Kidney glomerular epithelial cell (primary cell): Measurements from ENCODE around the gene GARS1.
"Not testable (repeated sequence)": the region's sequence is repeated elsewhere in the genome, so short reads cannot be mapped to it uniquely, and the experiment has no call there.

Experiments
- DNase-seq: peaks from one replicate; lab custom pipeline; 2025; lab: John Stamatoyannopoulos, UW

The GARS1 gene

DNA sequence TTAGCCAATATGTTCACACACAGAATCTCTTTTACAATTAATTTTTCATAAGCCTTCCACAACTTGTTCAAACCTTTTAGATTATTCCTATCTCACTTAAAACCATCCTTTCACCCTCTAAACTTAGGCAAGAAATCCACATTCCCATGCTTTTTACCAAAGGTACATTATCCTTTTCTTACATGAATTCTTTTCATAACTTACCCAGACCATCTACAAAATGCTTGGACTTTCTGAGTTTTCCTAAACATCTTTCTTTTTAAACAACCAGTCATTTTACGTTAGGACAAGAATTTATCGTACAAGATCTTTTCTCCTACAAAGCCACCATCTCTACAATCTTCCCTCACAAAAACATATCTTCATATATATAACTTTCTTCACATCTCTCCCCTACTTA, 18.8 kb upstream of the GARS1 start:
- DNase-seq = no peak

DNA sequence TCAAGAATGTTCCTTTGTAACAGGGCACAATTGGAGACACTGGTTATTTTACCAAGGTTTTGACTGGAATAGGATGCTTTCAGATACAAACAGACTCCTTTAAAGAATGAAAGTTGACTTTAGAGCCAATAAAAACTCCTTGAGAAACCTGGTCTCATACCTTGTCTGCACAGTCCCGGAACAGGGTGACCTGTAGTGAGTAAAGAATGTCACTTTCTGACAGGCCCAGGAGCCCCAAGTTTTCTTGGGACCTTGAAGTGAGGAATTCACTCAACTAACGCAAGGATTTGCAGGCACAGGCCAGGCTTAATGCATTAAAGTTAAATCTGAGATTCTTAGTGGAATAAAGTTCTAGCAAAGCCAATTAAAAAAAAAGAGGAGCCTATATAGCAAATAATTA, 11.5 kb upstream of the GARS1 start:
- no peak for DNase-seq

DNA sequence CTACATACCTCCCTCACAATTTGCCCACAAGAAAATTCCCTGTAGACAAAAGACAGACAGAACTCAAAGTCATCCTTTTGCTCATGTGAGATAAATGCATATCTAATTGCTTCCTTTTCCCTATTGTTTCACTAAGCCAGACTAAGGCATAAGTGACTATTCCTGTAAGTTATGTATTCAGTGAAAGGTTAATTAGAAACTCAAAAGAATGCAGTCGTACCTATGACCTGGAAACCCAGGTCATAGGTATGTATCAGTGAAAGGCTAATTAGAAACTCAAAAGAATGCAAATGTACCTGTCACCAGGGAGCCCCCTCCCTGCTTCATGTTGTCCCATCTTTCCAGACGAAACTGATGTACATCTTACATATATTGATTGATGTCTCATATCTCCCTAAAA, 10.3 kb upstream of the GARS1 start:
- no peak for DNase-seq

DNA sequence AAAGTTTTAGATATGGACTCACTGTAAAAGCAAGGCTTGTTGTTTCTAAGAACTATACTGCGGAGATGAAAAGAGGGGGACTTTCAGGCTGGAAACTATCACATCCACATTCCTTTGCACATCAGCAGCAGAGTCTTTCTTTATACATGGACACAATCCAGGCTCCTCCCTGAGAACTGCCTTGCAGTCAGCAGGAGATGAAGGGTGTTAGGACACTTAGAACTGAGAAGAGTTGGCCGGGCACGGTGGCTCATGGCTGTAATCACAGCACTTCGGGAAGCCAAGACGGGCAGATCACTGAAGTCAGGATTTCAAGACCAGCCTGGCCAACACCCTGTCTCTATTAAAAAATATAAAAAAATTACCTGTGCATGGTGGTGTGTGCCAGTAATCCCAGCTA, 9.7 kb upstream of the GARS1 start:
- DNase-seq = no peak

DNA sequence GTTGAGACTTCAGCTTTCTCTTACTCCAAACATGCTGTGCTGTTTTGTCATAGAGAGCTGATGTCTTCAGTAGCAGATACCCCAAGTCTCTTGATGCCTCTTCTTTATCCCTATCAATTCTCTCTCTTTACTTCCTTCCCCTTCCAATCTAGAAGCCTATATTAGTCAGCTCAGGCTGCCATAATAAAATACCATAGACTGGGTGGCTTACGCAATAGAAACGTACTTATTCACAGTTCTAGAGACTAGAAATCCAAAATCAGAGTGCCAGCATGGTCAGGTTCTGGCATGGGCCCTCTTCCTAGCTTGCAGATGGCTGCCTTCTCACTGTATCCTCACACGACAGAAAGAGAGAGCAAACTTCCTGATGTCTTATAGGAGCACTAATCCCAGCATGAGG, 9.0 kb upstream of the GARS1 start:
- no peak for DNase-seq

DNA sequence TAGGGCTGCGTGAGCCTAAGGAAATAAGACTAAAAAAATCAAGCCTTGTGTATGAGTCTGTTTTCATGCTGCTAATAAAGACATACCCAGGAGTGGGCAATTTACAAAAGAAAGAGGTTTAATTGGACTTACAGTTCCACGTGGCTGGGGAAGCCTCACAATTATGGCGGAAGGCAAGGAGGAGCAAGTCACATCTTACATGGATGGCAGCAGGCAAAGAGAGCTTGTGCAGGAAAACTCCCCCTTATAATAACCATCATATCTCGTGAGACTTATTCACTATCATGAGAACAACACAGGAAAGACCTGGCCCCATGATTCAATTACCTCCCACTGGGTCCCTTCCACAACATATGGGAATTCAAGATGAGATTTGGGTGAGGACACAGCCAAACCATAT, 7.1 kb upstream of the GARS1 start:
- not testable (repeated sequence) for DNase-seq

DNA sequence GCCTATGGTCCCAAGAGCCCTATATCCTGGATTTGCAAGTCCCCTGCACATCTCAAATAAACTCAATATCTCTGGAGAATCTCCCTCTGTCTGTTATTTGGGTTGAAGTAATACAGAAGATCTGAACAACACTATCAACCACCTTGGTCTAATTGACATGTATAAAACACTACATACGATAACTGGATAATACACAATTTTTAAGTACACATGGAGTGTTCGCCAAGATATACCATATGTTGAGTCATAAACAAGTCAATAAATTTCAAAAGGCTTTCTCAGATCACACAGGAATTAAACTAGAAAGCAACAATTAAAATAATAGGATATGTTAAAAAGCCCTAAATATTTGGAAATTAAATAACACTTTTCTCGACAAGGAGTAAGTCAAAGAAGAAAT, 5.6 kb upstream of the GARS1 start:
- DNase-seq = no peak

DNA sequence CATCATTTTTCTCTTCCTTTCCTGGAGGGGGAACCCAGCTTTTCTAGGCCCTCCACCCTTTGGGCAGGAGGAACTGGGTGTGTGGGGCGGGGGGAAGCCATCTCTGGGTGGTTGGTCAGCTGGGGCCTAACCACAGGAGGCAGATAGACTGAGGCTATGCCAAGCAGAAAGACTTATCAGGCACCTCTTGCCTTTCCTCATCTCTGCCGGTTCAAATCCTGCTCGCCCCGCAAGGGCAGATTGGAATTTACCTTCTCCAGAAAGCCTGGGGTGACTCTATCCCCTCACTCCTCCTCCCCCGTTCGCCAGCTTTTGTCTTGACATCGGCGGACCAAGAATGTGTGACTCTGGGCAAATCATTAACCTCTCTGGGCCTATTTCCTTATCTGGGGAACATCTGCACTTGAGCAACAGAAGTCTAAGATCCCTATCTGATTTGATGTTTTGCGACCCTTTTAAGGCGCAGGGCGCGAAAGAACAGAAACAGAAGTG, 584 bp upstream of the GARS1 start:
- DNase-seq = peak; percentile 87

DNA sequence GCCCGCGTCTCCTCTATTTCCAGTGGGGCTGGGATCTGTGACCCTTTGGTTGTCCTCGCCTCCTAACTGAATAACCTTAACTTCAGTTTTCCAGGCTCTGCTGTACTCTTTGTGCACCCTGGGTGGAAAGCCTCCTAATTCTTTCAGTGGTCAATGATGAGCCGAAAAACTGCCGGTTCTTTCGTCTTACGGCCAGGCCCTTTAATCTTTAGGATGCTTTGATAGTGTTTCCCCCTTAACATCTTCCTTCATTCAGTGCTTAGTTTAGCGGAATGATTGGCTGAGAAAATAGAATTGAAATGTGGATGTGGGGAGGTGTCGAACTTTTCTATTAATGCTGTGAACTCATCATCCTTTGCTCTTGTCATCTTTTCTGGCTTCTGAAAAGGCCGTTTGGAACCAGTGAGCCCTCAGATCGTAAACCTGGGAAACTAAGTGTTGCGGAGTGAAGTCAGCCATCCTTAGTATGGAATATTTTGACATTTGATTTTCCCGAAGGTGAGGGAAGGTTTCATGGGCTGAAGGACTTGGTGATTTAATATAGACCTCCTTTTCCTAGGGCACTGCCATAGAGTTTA, 847 bp downstream of the GARS1 start:
- peak; percentile 27 for DNase-seq

DNA sequence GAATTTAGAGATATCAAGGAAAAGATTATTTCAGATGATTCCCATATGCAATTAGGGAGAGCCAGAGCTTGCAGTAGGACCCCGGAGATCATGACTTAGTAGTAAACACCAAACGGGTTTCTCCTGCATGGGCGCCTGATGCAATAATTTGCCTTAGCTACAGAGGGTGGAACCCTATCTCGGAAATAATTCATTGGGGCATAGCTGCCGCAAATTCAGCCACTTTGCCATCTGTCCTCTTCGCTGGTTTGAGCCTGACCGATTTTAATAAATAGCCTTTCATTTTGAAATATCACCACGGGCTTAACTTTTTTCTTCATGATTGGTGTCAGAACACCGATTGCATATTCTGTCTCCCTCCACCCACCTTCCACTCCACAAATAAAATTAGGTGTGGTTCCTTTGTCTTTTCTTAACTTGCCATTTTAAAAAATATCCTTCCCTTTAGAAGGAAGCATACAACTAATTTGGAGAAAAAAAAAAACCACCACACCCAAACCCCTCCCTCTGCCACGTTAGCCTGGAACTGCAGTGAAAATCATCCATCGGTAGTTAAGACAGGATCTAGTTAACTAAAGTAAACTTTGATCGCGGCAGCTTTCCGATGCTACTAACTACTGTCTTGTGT, 1.4 kb downstream of the GARS1 start:
- no peak for DNase-seq

DNA sequence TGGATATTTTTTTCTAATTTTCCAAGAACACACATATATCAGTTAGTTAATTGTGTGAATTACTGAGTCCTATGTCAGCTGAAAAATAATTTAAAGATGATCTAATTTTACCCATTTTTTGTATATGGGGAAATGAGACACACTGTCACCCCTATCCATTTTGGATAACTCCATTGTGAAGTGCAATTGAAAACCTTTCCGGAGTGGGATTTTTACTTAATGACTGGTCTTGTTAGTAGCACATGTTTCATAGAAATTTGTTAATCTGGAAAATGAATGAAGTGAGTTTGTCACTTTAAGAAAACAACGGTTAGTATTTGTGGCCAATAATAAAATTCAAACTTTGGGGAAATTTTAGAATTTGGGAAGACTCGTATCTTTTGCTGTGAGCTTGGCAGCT, 2.0 kb downstream of the GARS1 start:
- DNase-seq = no peak

DNA sequence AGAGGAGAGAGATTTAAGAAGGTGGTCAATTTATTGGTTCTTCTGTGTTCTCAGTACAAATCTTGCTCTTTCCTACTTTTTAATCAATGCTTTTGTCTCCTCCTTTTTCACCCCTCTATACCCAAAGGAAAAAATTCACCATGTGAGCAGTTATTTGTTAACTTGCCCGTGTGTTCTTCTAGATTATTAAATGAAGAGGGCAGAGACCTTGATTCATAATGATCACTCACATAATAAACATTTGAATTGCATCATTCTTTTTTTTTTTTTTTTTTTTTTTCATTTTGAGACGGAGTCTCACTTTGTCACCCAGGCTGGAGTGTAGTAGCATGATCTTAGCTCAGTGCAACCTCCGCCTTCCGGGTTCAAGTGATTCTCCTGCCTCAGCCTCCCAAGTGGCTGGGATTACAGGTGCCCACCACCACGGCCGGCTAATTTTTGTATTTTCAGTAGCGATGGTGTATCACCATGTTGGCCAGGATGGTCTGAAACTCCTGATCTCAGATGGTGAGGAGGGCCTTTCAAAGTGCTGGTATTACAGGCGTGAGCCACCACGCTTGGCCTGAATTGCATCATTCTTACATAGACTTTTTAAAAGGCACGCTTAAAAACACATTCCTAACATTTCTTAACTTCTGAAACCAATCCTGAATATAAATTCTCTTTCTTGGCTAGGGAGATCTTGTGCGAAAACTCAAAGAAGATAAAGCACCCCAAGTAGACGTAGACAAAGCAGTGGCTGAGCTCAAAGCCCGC, 3.6 kb downstream of the GARS1 start:
- DNase-seq = no peak

DNA sequence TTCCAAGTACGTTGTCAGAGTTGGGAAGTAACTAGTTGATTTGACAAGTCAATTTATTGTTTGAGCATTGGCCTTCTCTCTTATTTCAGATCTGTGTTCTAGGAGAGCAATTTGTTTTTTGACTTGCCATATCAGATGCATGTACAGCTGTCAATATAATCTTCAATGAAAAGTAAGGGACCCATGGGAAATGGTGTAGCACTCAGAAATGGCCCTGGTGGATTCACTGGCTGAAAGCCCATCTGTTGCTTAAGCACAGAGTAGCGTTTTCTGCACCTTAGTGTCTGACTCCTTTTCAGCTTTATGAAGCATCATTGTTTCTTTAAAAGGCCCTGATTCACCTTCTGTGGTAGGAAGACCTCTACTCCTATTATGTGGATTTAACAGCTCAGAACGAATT, 10.2 kb downstream of the GARS1 start:
- no peak for DNase-seq

DNA sequence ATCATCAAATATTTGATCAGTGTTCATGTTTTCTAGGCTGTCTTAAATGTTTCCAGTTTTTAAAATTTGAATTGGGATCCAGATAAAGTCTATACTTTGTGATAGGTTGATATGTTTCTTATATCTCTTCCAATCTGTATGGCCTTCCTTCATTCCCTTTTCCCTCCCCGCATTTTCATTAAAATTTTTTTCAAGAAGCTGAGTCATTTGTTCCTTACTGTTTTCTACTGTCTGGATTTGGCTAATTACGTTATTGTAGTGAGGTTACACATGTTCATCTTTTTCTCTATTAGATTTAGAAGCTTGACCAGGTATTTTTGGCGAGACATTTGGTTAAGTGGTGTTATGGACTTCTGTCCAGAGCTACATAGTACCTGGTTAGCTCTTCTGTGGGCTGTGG, 11.2 kb downstream of the GARS1 start:
- no peak for DNase-seq

DNA sequence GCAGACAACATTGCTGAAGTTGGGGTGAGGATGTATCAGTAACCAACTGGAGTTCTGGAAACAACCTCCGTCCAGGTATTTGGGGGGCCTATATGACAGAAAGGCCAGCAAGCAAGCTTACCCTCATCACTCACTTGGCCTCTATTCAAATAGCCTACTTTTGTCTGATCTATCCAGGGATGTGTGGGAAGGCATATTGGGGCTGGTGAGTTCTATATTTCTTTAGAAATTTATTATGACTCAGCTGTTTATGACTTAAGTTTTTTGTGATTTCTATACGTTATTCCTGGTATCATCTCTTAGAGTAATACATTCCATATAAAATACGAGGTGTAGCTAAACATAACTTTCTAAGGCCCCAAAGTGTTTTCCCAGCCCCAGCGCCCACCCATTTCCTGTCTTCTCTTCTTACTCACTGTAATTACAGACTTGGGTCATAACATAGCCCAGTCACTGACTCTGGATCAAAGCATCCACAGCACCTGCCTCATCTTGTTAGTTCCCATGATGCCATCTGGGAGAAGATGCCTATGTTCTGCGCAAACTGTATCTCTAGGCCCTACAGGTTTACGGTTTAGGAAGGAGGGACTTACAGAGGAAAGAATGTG, 18.1 kb downstream of the GARS1 start:
- DNase-seq = no peak

DNA sequence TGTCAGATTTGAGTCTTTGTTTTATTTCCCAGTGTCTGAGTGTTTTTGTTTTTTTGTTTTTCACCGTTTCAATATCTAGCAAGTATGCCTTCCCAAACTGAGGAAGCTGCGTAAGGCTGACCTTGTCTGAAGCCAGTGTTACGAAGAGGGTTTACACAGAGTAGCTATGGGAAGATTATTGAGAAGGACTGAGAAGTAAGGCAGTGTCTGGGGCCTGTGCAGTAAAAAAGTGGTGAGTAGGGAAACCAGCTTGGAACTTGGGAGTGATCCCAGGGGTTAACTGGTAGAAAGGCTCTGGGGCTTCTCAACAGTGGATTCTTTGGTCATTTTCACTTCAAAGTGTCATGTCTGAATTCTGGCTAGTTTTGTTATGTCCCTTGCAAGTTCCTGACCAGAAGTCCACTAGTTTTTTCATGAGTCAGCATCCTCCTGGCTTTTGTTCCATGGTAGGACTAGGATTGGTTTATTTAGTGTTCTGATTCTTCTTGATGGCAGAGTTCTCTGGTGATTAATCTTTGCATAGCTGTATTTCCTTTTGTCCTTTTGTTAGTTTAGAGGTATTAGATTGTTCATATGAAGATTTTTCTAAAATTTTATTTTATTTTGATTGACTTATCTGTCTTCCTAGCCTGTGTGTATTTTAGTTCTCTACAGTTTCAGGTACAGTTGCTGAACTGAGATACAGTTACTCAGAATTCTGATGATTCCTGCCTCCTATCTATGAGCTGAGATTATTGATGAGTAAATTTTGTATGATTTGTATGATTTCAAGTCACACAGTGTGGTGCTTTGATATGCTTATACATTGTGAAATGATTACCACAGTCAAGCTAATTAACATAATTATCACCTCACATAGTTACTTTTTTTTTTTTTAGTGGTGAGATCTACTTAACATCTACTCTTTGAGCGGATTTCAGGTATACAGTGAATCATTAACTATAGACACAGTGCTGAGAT, 19.0 kb downstream of the GARS1 start:
- no peak for DNase-seq

DNA sequence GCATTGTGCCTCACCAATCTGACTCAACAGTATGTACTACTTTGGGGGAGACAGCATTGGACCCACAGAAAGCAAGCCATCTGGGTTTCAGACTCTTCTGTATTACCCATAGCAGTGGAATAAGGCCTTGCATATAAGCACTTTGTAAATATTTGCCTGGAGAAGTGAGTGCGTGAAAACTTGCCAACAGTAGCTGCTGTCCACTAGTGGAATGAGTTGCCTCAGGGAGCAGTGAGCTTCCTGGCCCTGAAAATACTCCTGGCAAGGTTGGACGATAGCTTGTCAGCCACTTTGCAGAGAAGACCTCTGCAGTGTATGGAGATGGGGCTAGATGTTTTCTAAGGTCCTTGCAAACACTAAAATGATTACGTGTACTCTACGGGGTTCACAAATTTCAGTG, 21.6 kb downstream of the GARS1 start:
- no peak for DNase-seq

DNA sequence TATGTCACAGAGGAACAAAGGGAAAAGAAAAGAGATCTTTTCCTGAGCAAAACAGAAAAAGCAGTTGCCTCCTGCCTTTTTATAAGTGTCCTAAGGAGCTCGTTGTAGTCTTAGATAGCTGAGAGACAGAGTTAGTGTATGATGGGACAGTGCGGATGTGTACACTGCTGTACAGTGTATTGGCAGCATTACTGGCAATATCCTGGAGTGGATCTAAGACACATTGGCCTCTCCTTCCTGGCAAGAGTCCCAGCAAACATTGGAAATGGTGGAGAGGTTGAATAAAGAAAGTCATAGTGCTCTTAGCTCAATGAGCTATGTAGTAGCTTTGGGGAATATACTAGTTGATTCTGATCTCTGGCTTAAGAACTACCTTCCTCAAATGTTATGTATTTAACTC, 22.7 kb downstream of the GARS1 start:
- no peak for DNase-seq

DNA sequence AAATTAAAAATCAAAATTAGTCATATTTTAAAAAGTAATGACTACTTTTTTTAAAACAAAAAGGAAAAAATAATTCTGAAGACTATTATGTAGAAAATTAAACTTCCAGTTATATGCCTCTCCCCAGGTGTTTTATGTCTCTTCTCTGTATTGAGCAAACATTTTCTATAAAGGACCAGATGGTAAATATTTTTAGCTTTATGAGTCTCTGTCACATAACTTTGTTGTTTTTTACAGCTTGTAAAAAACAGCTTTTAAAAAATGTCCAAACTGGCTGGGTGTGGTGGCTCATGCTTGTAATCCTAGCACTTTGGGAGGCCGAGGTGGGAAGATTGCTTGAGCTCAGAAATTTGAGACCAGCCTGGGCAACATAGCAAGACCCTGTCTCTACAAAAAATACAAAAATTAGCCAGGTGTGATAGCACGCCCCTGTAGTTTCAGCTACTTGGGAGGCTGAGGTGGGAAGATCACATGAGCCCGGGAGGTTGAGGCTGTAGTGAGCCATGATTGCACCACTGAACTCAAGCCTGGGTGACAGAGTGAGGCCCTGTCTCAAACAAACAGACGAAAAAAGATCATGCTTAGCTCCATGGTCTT, 23.5 kb downstream of the GARS1 start:
- no peak for DNase-seq

DNA sequence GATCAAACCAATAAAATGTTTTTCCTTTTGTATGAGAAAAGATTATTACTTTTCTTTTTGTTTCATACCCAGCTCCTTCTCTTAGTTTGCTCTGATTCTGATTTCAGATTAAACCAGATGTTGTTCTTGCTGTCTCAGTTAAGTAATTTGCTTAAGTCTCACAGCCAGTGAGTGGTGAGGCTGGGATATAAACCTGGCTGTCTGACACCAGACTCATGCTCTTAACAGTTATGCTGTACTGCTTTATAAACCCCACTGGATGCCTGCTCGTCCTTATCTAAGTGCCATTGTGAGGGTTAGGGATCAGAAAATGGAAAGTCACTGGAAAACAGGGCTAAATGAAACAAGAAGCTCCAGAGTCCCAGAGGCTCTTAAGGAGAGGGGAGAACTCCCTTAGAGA, 24.3 kb downstream of the GARS1 start:
- DNase-seq = no peak

DNA sequence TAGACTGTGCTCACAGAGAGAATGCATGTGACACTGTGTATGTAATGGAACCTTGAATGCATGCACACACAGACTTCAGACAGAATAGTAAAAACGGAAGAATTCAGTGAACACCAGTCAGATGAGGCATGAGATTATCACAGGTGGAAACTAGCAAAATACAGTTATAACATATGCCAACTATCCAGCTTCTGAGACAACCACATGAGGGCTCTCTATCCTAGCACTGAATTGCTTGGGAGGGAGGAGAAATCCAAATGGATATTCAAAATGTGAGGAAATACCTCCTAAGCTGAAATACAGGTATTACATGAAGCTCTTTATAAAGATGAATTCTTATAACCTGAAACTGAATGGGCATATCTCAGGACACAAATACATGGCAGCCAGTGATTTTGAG, 30.6 kb downstream of the GARS1 start:
- no peak for DNase-seq

DNA sequence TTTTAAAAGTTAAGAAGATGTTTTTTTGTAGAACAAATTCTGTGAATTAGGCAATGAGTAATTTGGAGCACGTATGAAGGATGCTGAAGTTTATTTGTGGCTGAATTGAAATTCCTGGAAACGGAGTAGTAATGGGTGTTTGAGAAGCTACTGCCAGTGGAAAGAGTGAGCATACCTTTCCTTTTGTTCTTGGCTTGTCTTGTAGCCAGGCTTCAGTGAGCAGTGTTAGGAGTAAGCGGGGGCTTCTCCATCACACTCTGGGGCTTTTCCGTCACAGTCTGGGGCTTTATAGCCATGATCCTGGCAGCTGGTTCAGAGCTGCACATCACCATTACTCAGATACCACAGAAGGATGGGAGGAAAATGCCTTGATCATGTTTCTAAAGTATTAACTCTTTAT, 32.3 kb downstream of the GARS1 start:
- DNase-seq = no peak
